Esophagus squamous epithelium (tissue), 4 donors: ENCODE measurements around the gene LDLRAD3.

Experiments used
- POLR2A ChIP-seq, 4 donors: fragments of 450-650 bp; IDR thresholded peaks; one replicate each; pipeline ENCODE4 v1.6.1; 2017; ENCODE audit warnings: antibody characterized with exemption in 4 of 4, mild to moderate bottlenecking in 4 of 4, moderate library complexity in 3 of 4
- TF ChIP-seq, protein P1 (sequence below), 6 experiments: fragments of 450-650 bp in 4 of 6; fragments of 200-600 bp in 2 of 6; sonication (generic) in 2 of 6; IDR thresholded peaks; one replicate each; pipeline ENCODE4 v1.5.1; 2016 to 2019; ENCODE audit warnings: antibody characterized with exemption in 6 of 6, mild to moderate bottlenecking in 4 of 6, moderate library complexity in 4 of 6

DNA sequence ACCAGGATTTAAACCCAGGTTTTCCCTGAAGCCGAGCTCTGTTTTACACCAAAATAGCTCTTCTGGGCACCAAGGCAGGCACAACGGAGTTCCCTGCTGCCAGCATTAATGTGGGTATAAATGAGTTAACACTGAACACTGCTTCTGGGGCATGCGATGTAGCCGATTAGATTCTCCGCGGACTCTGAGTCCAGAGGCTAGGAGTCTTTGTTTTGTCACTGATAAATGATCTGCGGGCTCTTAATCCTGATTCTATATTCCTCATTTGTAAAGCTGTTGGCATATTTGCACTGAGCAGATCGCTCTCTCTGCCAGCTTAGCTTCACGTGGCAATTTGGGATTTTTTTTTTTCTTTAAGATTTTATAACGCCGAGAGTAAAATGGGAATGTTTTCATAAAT, 16.8 kb upstream of the LDLRAD3 start:
- TF ChIP-seq, protein P1, sequence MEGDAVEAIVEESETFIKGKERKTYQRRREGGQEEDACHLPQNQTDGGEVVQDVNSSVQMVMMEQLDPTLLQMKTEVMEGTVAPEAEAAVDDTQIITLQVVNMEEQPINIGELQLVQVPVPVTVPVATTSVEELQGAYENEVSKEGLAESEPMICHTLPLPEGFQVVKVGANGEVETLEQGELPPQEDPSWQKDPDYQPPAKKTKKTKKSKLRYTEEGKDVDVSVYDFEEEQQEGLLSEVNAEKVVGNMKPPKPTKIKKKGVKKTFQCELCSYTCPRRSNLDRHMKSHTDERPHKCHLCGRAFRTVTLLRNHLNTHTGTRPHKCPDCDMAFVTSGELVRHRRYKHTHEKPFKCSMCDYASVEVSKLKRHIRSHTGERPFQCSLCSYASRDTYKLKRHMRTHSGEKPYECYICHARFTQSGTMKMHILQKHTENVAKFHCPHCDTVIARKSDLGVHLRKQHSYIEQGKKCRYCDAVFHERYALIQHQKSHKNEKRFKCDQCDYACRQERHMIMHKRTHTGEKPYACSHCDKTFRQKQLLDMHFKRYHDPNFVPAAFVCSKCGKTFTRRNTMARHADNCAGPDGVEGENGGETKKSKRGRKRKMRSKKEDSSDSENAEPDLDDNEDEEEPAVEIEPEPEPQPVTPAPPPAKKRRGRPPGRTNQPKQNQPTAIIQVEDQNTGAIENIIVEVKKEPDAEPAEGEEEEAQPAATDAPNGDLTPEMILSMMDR (IDR thresholded peaks at IDR 0.05): no peak
- no peak for TF ChIP-seq POLR2A (IDR thresholded peaks at IDR 0.05)
